Raji (cell line): ENCODE data around the gene ANKRD23.

Experiments
- POLR2A ChIP-seq: IDR thresholded peaks from 2 replicates; pipeline ENCODE4 v1.6.1; 2011; ENCODE audit warnings: low read depth, low read length, control low read depth; ENCODE audit not compliant: insufficient read depth

Gene ANKRD23

DNA sequence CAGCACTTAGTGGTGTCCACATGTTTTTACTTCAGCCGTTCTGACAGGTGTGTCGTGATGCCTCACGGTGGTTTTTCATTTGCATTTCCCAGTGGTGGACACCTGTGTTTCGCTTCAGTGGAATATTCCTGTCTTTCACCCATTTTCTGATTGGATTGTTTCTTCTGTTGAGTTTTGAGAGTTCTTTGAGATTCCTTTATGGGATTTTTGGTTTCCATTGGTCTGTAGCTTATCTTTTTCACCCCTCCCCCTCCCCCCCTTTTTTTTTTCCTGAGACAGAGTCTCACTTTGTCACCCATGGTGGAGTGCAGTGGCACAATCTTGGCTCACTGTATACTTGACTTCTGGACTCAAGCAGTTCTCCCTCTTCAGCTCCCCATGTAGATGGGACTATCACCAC, 8.0 kb downstream of the ANKRD23 start:
- no peak for TF ChIP-seq POLR2A

GRCh38 chr2:96832754-96833507, 10.9 kb downstream of the ANKRD23 start:
- no peak for TF ChIP-seq POLR2A

DNA sequence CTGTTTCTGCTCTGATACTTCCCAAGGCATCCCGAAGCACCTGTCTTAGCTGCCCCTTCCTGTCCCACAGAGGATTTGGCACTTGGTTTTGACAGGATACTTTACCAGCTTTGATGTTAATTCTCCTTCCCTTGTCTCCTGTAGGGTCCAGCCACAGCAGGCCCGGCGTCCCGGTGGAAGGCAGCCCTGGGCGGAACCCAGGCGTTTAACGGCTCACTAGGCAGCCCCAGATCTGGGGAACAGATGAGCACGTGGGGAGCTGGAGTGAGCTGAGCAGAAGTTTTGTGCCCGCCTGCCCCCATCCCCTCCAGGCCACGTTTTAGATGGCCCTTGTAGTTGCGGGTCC, 11.4 kb downstream of the ANKRD23 start:
- no peak for TF ChIP-seq POLR2A

DNA sequence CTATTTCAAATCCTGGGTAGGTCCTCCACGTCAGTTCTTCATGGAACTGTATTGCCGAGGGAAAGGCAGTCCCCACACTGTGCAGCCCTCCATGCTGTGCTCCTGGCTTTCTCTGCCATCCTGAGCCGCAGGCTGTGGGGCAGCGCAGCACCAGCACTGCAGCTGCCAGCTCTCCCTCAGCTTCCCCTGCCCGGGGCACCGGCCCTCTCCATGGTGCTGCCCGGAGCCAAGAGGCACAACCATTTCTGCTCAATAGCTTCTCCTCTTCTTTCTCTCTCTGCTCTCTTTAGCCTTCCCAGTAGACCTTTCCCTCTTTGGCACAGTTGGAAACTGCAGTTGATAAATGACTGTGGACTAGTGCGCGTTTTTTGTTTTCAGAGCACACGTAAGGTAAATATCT, 12.1 kb downstream of the ANKRD23 start:
- no peak for TF ChIP-seq POLR2A

DNA sequence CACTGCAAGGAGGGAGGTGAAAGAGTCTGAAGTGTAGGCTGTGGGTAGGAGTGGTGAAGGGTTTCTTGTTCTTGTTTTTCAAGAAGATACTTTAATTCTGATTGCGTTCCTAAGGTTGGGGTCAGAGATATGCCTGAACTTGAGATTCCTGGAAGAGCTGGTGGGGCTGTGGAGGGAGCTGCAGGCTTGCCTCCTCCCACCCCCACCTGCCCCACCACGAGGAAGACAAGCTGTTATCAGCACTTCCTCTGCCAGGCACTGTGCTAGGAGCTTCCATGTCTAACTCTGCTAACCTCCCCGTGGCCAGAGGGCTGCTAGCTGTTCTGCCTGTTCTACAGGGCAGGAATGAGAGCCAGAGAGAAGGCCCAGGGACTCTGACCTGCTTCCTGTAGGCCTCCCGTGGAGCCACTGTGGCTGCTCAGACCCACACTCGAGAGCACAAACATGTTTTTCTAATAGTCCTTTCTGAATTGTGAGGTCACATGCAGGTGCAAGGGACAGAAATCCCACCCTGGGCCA, 13.7 kb downstream of the ANKRD23 start:
- TF ChIP-seq POLR2A = no peak

DNA sequence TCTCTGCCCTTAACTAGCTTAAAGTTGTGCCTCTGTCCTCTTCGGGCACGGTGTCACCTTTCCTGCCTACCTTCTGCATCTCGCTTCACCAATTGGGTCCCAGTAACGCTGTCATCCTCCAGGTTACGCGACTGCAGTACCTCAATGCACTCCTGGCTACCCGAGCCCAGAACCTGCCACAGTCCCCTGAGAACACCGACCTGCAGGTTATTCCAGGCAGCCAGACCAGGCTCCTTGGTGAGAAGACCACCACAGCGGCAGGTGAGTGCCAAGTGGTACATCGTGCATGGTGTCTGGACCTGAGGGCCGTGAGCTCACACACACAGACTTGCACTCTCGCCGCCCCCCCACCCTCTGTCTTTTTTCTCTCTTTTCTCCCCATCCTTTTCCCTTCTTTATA, 14.9 kb downstream of the ANKRD23 start:
- TF ChIP-seq POLR2A = no peak

DNA sequence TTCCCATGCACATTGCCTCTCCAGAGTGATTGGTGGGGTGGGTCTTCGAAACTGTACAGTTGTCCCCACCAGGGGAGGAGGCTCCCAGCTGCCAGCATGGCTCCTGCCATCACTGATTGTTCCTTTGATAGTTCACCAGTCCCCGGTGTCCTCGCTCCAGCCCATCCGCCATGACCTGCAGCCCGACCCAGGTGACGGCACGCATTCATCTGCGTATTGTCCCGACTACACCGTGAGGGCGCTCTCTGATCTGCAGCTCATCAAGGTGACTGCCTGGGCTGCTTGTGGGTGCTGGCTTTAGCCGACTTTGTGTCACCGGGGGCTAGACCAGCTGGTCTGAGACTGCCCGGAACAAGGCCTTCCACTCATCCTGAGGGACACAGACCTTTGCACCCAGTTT, 15.4 kb downstream of the ANKRD23 start:
- no peak for TF ChIP-seq POLR2A

GRCh38 chr2:96826546-96827278, 17.1 kb downstream of the ANKRD23 start:
- no peak for TF ChIP-seq POLR2A

GRCh38 chr2:96825057-96825456, 18.8 kb downstream of the ANKRD23 start:
- no peak for TF ChIP-seq POLR2A

DNA sequence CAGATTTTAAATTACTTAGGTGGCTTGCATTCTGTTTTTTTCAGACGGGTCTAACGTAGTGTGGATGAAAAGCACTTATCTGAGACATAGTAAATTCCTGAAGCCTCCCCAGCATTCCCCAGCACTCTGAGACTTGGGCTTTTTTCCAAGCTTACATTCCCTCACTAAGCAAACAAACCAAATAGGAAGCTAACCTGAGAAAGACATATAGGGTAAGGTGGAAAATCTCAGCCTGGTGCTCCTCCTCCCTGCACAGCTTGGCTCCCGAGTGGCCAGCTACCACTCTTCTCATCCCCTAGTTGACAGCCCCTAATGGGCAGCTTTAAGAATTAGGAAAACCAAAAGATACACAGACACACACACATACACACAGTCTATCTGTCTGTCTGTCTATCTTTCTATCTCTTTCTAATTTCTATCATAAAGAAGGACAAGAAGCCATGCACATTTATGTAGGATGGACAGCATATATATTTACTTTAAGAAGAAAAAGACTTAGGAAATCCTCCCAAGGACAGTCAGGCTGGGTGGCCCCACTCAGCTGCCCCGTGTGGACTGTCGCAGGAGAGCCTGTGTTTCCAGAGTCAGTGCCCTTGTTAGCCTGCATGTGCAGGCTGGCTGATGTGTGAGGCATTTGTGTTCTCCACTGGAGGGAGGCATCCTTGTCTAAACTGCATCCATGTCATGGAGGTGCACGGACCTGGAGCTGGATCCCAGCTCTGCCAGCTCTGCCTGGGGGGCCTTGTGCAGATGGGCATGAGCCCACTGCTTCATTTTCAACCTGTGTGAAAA, 19.5 kb downstream of the ANKRD23 start:
- no peak for TF ChIP-seq POLR2A

GRCh38 chr2:96823198-96823597, 20.6 kb downstream of the ANKRD23 start:
- no peak for TF ChIP-seq POLR2A

DNA sequence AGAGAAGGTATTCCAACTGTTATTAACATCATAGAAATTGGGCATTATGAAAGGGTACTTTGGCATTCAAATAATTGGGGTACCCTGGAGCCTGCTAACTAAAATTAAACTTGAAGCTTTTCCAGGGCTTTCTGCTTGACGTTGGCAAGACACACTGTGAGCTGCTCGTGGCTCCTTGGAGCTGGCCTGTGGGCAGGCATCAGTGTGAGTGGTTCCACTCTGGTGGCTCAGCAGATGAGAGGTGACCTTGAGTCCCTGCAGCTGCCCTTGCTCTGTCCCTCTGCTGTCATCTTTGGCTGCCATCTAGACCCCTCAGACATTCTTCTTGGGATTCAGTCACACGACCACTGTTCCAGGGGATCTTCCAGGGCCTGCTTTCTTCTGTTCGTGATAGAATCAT, 21.0 kb downstream of the ANKRD23 start:
- no peak for TF ChIP-seq POLR2A

DNA sequence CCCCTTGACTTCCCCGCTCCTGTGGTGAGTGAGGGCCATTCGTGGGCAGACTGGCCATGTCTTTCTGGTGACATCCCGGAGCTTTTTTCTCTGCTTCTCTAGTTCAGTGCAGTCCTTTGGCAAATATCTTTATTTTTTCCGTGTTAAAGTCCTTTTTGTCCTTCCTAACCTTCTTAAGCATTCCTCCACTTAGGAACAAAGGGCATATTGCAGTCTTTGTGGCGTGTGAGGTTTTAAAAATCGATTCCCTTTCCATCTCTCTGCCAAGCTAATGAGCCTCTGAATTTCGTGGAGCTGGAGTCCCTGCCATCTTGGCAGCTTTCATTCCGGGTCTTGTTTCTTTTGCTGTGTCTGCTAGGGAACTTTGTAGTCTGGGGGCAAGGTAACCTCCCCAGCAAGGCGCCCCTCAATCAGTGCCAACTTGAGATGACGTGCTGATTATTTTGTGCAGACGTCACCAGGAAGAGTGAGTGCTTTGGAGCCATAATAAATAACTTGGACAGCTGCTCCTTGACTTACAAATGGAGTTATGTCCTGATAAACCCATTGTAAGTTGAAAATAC, 22.6 kb downstream of the ANKRD23 start:
- no peak for TF ChIP-seq POLR2A

GRCh38 chr2:96819876-96820511, 23.8 kb downstream of the ANKRD23 start:
- TF ChIP-seq POLR2A = no peak
